ENCODE measurements around the gene CERS6. TPM values are rescaled to one million over a fixed set of nuclear protein-coding genes. Genes with fewer than 3 reads are reported as not detected.

The CERS6 gene
- polyA plus RNA-seq, 12 donors, result 38.2 to 59.2 (median 48.9) TPM; not detected in 1

GRCh38 chr2:168798076-168798887, 342.2 kb downstream of the CERS6 start:
- DNase-seq, result no peak

GRCh38 chr2:168798888-168799410, 342.9 kb downstream of the CERS6 start:
- DNase-seq, result no peak

- DNase-seq, result no peak
Observed at GRCh38 chr2:168801471-168801870, 345.4 kb downstream of the CERS6 start.

GRCh38 chr2:168801961-168802858, 346.1 kb downstream of the CERS6 start, which contains the start of gene NOSTRIN:
NOSTRIN (plus strand) TSS chr2:168802637; CDS start chr2:168802647, 10 bp downstream.
- DNase-seq, result no peak

- no peak for DNase-seq
Observed at GRCh38 chr2:168802859-168803725, 347.0 kb downstream of the CERS6 start.

- DNase-seq, result no peak
Observed at GRCh38 chr2:168804214-168804613, 348.1 kb downstream of the CERS6 start.

GRCh38 chr2:168805615-168806014, 349.5 kb downstream of the CERS6 start:
- no peak for DNase-seq

GRCh38 chr2:168809537-168809936, 353.5 kb downstream of the CERS6 start:
- no peak for DNase-seq

GRCh38 chr2:168810235-168810634, 354.2 kb downstream of the CERS6 start:
- DNase-seq, result no peak

GRCh38 chr2:168811696-168812095, 355.6 kb downstream of the CERS6 start:
- no peak for DNase-seq

- DNase-seq, result no peak
Observed at GRCh38 chr2:168814046-168814445, 358.0 kb downstream of the CERS6 start.

- no peak for DNase-seq
Observed at GRCh38 chr2:168814939-168815907, 359.2 kb downstream of the CERS6 start.

- no peak for DNase-seq
Observed at GRCh38 chr2:168816369-168816768, 360.3 kb downstream of the CERS6 start.

- no peak for DNase-seq
Observed at GRCh38 chr2:168819050-168819715, 363.1 kb downstream of the CERS6 start.

GRCh38 chr2:168819829-168820489, 363.9 kb downstream of the CERS6 start:
- no peak for DNase-seq

GRCh38 chr2:168821577-168821976, 365.5 kb downstream of the CERS6 start:
- DNase-seq, result no peak

GRCh38 chr2:168821992-168822391, 365.9 kb downstream of the CERS6 start:
- DNase-seq, result no peak

Data from muscle of arm (tissue), 12 donors.